ENCODE measurements around the gene IL17REL.

The IL17REL gene

GRCh38 chr22:49972163-49973017 lies 40.2 kb downstream of the IL17REL start:
- no peak for DNase-seq (ENCODE audit: low read depth in 1 of 2, low spot score in 1 of 2)
- Histone ChIP-seq H3K27ac (replicated peaks) (no peak overlapping the region), H3K4me3 (replicated peaks; ENCODE audit: insufficient read depth, low read length) (peak overlapping the region; percentile 47; the same call in 1 of the 2 replicates), H3K27me3 (ENCODE audit: insufficient read depth, poor library complexity, severe bottlenecking) (no peaks in the 10 kb centered on the region)
- TF ChIP-seq POLR2AphosphoS5 (IDR thresholded peaks at IDR 0.05; ENCODE audit: low read depth) (no peak), CTCF (IDR thresholded peaks at IDR 0.05; ENCODE audit: insufficient read depth, low read length) (no peak), SPI1 (IDR thresholded peaks at IDR 0.05; ENCODE audit: borderline replicate concordance, low read depth) (no peak), GABPA (IDR thresholded peaks at IDR 0.05; ENCODE audit: low read depth) (no peak), REST (IDR thresholded peaks at IDR 0.05; ENCODE audit: insufficient replicate concordance, low read depth) (no peak)

- Histone ChIP-seq H3K27me3 (ENCODE audit: insufficient read depth, poor library complexity, severe bottlenecking) (no peaks in the 10 kb centered on the region), H3K4me3 (replicated peaks; ENCODE audit: insufficient read depth, low read length) (peak overlapping the region; percentile 47), H3K27ac (replicated peaks) (peak overlapping the region; percentile 83)
- no peak for TF ChIP-seq CTCF (IDR thresholded peaks at IDR 0.05; ENCODE audit: insufficient read depth, low read length)
- no peak for TF ChIP-seq SPI1 (IDR thresholded peaks at IDR 0.05; ENCODE audit: borderline replicate concordance, low read depth)
- TF ChIP-seq REST (IDR thresholded peaks at IDR 0.05; ENCODE audit: insufficient replicate concordance, low read depth) = no peak
- no peak for TF ChIP-seq POLR2AphosphoS5 (IDR thresholded peaks at IDR 0.05; ENCODE audit: low read depth)
- no peak for TF ChIP-seq GABPA (IDR thresholded peaks at IDR 0.05; ENCODE audit: low read depth)
- peak; percentile 45 to 83 for DNase-seq (ENCODE audit: low read depth in 1 of 2, low spot score in 1 of 2)
These were observed 41.1 kb downstream of the IL17REL start for GRCh38 chr22:49971232-49972162.

- H3K4me3 ChIP-seq (replicated peaks; ENCODE audit: insufficient read depth, low read length) = peak overlapping the region; percentile 47
- no peaks in the 10 kb centered on the region for H3K27me3 ChIP-seq (ENCODE audit: insufficient read depth, poor library complexity, severe bottlenecking)
- H3K27ac ChIP-seq (replicated peaks) = peak overlapping the region; percentile 83
- TF ChIP-seq POLR2AphosphoS5 (IDR thresholded peaks at IDR 0.05; ENCODE audit: low read depth) (peak; percentile 73; the same call in 1 of the 2 replicates), CTCF (IDR thresholded peaks at IDR 0.05; ENCODE audit: insufficient read depth, low read length) (no peak), GABPA (IDR thresholded peaks at IDR 0.05; ENCODE audit: low read depth) (no peak), SPI1 (IDR thresholded peaks at IDR 0.05; ENCODE audit: borderline replicate concordance, low read depth) (no peak)
- DNase-seq (ENCODE audit: low read depth in 1 of 2, low spot score in 1 of 2) = peak; percentile 97 to 99
These were observed 41.9 kb downstream of the IL17REL start for GRCh38 chr22:49970528-49971231.

Measured in HL-60 (cell line).